Testis (tissue), 2 donors: ENCODE results near the gene TRANK1.
"Not testable (repeated sequence)": the region's sequence is repeated elsewhere in the genome, so short reads cannot be mapped to it uniquely, and the experiment has no call there.

Experiments
- CTCF ChIP-seq, 3 experiments: fragments of 450-650 bp in 2 of 3; fragments of 200-600 bp in 1 of 3; sonication (generic) in 1 of 3; IDR thresholded peaks; one replicate each; pipeline ENCODE4 v1.5.1; 2016 to 2019; ENCODE audit warnings: antibody characterized with exemption in 3 of 3, mild to moderate bottlenecking in 2 of 3, moderate library complexity in 1 of 3
- POLR2A ChIP-seq: fragments of 450-650 bp; IDR thresholded peaks from one replicate; pipeline ENCODE4 v1.6.1; 2017; ENCODE audit warnings: antibody characterized with exemption, mild to moderate bottlenecking, moderate library complexity

DNA sequence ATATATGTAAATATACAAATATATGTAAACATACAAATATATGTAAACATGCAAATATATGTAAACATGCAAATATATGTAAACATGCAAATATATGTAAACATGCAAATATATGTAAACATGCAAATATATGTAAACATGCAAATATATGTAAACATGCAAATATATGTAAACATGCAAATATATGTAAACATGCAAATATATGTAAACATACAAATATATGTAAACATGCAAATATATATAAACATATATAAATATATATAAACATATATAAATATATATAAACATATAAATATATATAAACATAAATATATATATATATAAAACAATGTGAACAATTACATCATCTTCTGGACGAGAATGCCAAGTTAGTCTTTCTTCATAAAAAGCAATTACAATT is 65.0 kb downstream of the TRANK1 start:
- not testable (repeated sequence) for TF ChIP-seq CTCF (IDR thresholded peaks at IDR 0.05); POLR2A
